Esophagus muscularis mucosa (tissue), 4 donors: ENCODE measurements around the gene PACSIN3. TPM values are rescaled to one million over a fixed set of nuclear protein-coding genes. Genes with fewer than 3 reads are reported as not detected.

Source experiments
- DNase-seq: peaks from one replicate; pipeline ENCODE4 v3.0.0-alpha.2; 2017; ENCODE audit errors: extremely low spot score
- H3K27ac ChIP-seq, 4 donors: fragments of 200-600 bp; sonication (generic); replicated peaks in 1 of 4; 1 replicate in 3 of 4; 2 replicates in 1 of 4; pipeline ENCODE4 v1.5.1; 2016 to 2019; ENCODE audit warnings: mild to moderate bottlenecking in 1 of 4
- H3K27me3 ChIP-seq, 4 donors: fragments of 200-600 bp; sonication (generic); one replicate each; pipeline versions ENCODE4 v1.5.1 to v1.6.0; 2016 to 2019
- H3K36me3 ChIP-seq, 4 donors: fragments of 200-600 bp; sonication (generic); one replicate each; pipeline ENCODE4 v1.5.1; 2016 to 2019
- H3K4me1 ChIP-seq, 4 donors: fragments of 200-600 bp; sonication (generic); one replicate each; pipeline ENCODE4 v1.5.1; 2016 to 2019
- H3K4me3 ChIP-seq, 4 donors: fragments of 200-600 bp; sonication (generic); 1 replicate in 2 of 4; 2 replicates in 2 of 4; pipeline ENCODE4 v1.5.1; 2016 to 2019; ENCODE audit warnings: mild to moderate bottlenecking in 4 of 4, moderate library complexity in 1 of 4
- H3K9me3 ChIP-seq, 4 donors: fragments of 200-600 bp; sonication (generic); 1 replicate in 3 of 4; 2 replicates in 1 of 4; pipeline ENCODE4 v1.5.1; 2016 to 2019
- EP300 ChIP-seq: sonication (generic); formaldehyde crosslinking; IDR thresholded peaks from one replicate; pipeline ENCODE4 v1.6.1; 2017; ENCODE audit warnings: antibody characterized with exemption
- POLR2A ChIP-seq: fragments of 450-650 bp; IDR thresholded peaks from one replicate; pipeline ENCODE4 v1.6.1; 2017; ENCODE audit warnings: antibody characterized with exemption, moderate library complexity, mild to moderate bottlenecking, low read depth
- POLR2AphosphoS5 ChIP-seq, 2 donors: sonication (generic); formaldehyde crosslinking; IDR thresholded peaks; one replicate each; pipeline ENCODE4 v1.6.1; 2017; ENCODE audit warnings: antibody characterized with exemption in 2 of 2
- WGBS: methylation state at CpG from one replicate; pipeline ENCODE4 v1.1.5; 2018; 5-methylcytosine and 5-hydroxymethylcytosine counted together
- intact Hi-C: fragments of 100-400 bp; cut with DNase I; formaldehyde crosslinking; loops from one replicate; pipeline ENCODE4 v1.15.1; 2023
- total RNA-seq, 4 donors: library from RNA; depleted of rRNA; stranded (reverse); fragments of >200 nt; gene quantifications; one replicate each; pipeline versions ENCODE4 v1.1.0 to v1.2.1, GENCODE V29; 2016
- TF ChIP-seq, protein P1 (sequence below), 3 experiments: fragments of 200-600 bp in 2 of 3; fragments of 450-650 bp in 1 of 3; sonication (generic) in 2 of 3; IDR thresholded peaks; one replicate each; pipeline ENCODE4 v1.5.1; 2017 to 2019; ENCODE audit warnings: antibody characterized with exemption in 3 of 3, mild to moderate bottlenecking in 2 of 3, moderate library complexity in 1 of 3

PACSIN3 gene
- total RNA-seq, result 10 to 100 TPM; 43.6 to 89.9 (median 56.0) TPM

DNA sequence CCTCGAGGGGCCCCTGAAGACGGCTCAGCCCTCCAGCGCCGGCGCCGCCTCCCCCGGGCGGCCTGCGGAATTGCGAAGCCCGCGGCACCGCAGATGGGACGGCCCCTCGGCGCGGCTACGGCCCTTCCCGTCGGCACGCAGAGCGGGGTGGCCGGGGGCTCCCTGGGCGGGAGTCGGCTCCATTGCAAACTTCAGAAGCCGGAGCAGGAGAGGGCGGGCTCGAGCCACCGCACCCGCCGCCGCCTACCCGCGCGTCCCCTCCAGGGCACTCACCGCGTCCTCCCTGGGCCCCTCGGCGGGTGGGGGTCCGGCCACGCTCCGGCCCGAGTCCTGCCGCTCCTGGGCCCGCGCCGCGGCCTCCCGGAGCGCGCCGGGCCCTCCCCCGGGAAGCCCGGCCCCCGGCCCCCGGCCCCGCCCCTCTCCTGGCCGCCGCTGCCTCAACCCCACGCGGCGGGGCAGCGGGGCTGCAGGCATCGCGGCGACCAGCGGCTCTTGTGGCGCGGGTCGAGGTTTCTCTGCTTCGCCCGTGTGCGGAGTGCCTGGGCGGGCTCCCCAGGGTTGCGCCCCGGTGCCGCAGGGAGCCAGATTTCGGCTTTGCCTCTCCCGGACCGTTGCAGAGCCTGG is at the start of gene PACSIN3:
Gene PACSIN3 (minus strand): TSS at position 359 of the 624 bp plus-strand sequence. CDS start 3,707 bp downstream, outside the sequence.
- peak within 1 kb of the TSS; percentile 91 to 97 (median 95) for H3K27ac ChIP-seq
- H3K9me3 ChIP-seq, result no peaks in the 10 kb centered on the region
- no peak for DNase-seq
- H3K4me3 ChIP-seq, result peak within 1 kb of the TSS; percentile 74 to 94 (median 83)
- TF ChIP-seq POLR2AphosphoS5 (IDR thresholded peaks at IDR 0.05) (peak in 1 of 2 donors; percentile 3), POLR2A (no peak), EP300 (no peak)
- TF ChIP-seq, protein P1, sequence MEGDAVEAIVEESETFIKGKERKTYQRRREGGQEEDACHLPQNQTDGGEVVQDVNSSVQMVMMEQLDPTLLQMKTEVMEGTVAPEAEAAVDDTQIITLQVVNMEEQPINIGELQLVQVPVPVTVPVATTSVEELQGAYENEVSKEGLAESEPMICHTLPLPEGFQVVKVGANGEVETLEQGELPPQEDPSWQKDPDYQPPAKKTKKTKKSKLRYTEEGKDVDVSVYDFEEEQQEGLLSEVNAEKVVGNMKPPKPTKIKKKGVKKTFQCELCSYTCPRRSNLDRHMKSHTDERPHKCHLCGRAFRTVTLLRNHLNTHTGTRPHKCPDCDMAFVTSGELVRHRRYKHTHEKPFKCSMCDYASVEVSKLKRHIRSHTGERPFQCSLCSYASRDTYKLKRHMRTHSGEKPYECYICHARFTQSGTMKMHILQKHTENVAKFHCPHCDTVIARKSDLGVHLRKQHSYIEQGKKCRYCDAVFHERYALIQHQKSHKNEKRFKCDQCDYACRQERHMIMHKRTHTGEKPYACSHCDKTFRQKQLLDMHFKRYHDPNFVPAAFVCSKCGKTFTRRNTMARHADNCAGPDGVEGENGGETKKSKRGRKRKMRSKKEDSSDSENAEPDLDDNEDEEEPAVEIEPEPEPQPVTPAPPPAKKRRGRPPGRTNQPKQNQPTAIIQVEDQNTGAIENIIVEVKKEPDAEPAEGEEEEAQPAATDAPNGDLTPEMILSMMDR (IDR thresholded peaks at IDR 0.05), result peak in 1 of 3 experiments; percentile 32
- H3K27me3 ChIP-seq, result peaks cover 0 to 5% (median 0%) of the 10 kb centered on the region in 4 donors
- intact Hi-C loops, result no loop called here
- WGBS, result 2% methylated on average over 10 of the region's 80 CpGs
- H3K36me3 ChIP-seq, result peaks cover 0 to 17% (median 0%) of the 10 kb centered on the region in 4 donors
- peaks cover 40 to 72% (median 70%) of the 10 kb centered on the region in 4 donors for H3K4me1 ChIP-seq

DNA sequence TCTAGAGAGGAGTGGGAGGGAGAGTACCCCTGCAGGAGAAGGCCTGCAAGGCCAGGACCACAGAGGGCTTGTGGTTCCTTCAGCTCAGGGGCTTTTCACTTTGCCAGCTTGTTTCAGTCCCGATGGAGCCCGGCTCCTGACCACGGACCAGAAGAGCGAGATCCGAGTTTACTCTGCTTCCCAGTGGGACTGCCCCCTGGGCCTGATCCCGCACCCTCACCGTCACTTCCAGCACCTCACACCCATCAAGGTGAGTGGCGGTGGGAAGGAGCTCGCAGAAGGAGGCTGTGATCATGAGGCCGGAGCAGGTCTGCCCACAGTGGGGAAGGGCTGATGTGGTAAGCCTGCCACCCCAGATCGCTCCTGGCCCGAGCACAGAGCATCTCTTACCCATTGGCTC is 48.9 kb upstream of the PACSIN3 start:
- peaks cover 23 to 69% (median 29%) of the 10 kb centered on the region in 4 donors for H3K36me3 ChIP-seq
- TF ChIP-seq, protein P1 (IDR thresholded peaks at IDR 0.05), result no peak
- TF ChIP-seq POLR2AphosphoS5 (IDR thresholded peaks at IDR 0.05), result no peak
- TF ChIP-seq EP300, result no peak
- no peak for TF ChIP-seq POLR2A
- 94% methylated on average over 10 of the region's 12 CpGs for WGBS
- intact Hi-C loops, result no loop called here
- H3K27ac ChIP-seq, result peak overlapping the region in 3 of 4 donors; percentile 20 to 70 (median 53)
- no peak overlapping the region for H3K4me3 ChIP-seq
- no peaks in the 10 kb centered on the region for H3K27me3 ChIP-seq
- peaks cover 11 to 17% (median 13%) of the 10 kb centered on the region in 4 donors for H3K4me1 ChIP-seq
- no peaks in the 10 kb centered on the region for H3K9me3 ChIP-seq
- DNase-seq, result no peak

DNA sequence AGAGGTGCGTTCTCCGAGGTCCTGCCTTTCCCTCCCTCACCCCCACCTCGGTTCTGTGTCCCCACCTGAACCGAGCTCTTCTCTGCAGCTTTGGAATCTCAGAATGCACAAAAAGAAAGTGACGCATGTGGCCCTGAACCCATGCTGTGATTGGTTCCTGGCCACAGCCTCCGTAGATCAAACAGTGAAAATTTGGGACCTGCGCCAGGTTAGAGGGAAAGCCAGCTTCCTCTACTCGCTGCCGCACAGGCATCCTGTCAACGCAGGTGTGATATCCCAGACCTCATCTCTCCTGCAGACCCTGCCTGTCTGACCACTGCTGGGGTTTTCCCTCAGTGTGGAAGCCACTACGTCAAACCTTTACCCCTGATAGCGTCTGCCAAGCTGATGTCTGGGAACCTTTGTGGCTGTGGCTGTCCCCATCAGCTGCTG is 48.5 kb upstream of the PACSIN3 start:
- 52% methylated on average over 11 of the region's 12 CpGs for WGBS
- H3K4me1 ChIP-seq, result peaks cover 11 to 17% (median 13%) of the 10 kb centered on the region in 4 donors
- H3K27me3 ChIP-seq, result no peaks in the 10 kb centered on the region
- peak overlapping the region; percentile 20 to 70 (median 43) for H3K27ac ChIP-seq
- intact Hi-C loops, result no loop called here
- TF ChIP-seq POLR2AphosphoS5 (IDR thresholded peaks at IDR 0.05), result no peak
- TF ChIP-seq, protein P1 (IDR thresholded peaks at IDR 0.05), result no peak
- DNase-seq, result no peak
- no peaks in the 10 kb centered on the region for H3K9me3 ChIP-seq
- H3K4me3 ChIP-seq, result peak overlapping the region in 2 of 4 donors; percentile 14 to 19
- H3K36me3 ChIP-seq, result peaks cover 18 to 69% (median 24%) of the 10 kb centered on the region in 4 donors

DNA sequence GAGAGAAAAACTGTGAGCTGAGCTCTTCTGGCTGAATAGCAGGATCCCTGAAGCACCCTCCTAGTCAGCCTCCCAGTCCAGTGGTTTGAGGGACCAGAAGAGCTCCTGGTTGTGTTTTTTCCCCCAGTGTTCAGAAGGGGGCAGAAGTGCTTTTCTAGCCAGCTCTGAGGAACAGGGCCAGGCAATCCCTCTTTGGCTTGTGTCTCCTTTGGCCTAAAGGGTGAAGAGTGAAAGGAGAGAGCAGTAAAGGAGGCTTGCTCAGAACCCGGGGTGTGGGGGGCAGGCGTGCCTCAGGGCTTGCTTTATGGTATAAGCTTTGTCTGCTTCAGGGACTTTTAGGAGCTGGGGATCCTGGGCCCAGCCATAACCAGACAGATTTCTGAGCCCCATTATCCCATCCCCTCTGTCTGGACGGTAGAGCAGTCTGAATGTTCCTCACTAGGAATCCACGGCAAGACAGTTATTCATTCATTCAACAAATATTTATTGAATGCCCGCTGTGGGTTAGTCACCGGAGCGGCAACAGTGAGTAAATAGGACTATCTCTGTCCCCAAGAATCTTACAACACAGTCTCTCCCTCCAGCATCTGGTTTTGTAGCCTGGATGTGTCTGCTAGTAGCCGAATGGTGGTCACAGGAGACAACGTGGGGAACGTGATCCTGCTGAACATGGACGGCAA is 47.9 kb upstream of the PACSIN3 start:
- Histone ChIP-seq H3K27ac (peak overlapping the region; percentile 20 to 70 (median 43)), H3K4me3 (peak overlapping the region in 2 of 4 donors; percentile 14 to 19), H3K9me3 (no peaks in the 10 kb centered on the region), H3K27me3 (no peaks in the 10 kb centered on the region), H3K4me1 (peaks cover 11 to 17% (median 13%) of the 10 kb centered on the region in 4 donors), H3K36me3 (peaks cover 12 to 69% (median 20%) of the 10 kb centered on the region in 4 donors)
- TF ChIP-seq, protein P1 (IDR thresholded peaks at IDR 0.05), result peak; percentile 16 to 32 (median 18)
- TF ChIP-seq EP300 (no peak), POLR2AphosphoS5 (IDR thresholded peaks at IDR 0.05) (no peak)
- intact Hi-C loops, result no loop called here
- WGBS, result 53% methylated on average over 9 of the region's 11 CpGs
- DNase-seq, result no peak
